ENCODE data around the gene TAF8. TPM values are rescaled to one million over a fixed set of nuclear protein-coding genes. Genes with fewer than 3 reads are reported as not detected.
"Not testable (repeated sequence)": the region's sequence is repeated elsewhere in the genome, so short reads cannot be mapped to it uniquely, and the experiment has no call there.

Gene TAF8
- total RNA-seq (2014; rRNA removed; shearing (Covaris generic)): 17.9 and 19.3 TPM in 2 replicates
- 21.7 and 24.5 TPM in 2 replicates for polyA plus RNA-seq (2015; cell fraction: cytosol; rRNA removed)
- 11.3 and 16.3 TPM in 2 replicates for polyA plus RNA-seq (2015; cell fraction: nucleus; rRNA removed)

- in situ Hi-C loops (cut with HindIII; ENCODE audit: low pct_unique_long_range_greater_than_20kb, low sequenced_read_pairs): no loop called here
- DNase-seq (ENCODE audit: low read depth, low spot score): peak; percentile 90
These were observed at the start of gene TAF8 for GRCh38 chr6:42050297-42051267. TAF8 (plus strand) TSS chr6:42050524; CDS start chr6:42050542, 18 bp downstream.

GRCh38 chr6:42001506-42001905, 48.8 kb upstream of the TAF8 start:
- no peak for DNase-seq (ENCODE audit: low read depth, low spot score)
- in situ Hi-C loops (cut with HindIII; ENCODE audit: low pct_unique_long_range_greater_than_20kb, low sequenced_read_pairs): no loop called here

- DNase-seq (ENCODE audit: low read depth, low spot score); in situ Hi-C loops (cut with HindIII; ENCODE audit: low pct_unique_long_range_greater_than_20kb, low sequenced_read_pairs): not testable (repeated sequence)
These were observed 46.7 kb upstream of the TAF8 start for GRCh38 chr6:42003658-42004057.

- in situ Hi-C loops (cut with HindIII; ENCODE audit: low pct_unique_long_range_greater_than_20kb, low sequenced_read_pairs): no loop called here
These were observed 42.8 kb upstream of the TAF8 start for GRCh38 chr6:42007286-42008137.

GRCh38 chr6:42008138-42008528, 42.2 kb upstream of the TAF8 start:
- in situ Hi-C loops (cut with HindIII; ENCODE audit: low pct_unique_long_range_greater_than_20kb, low sequenced_read_pairs); DNase-seq (ENCODE audit: low read depth, low spot score): not testable (repeated sequence)

More at GRCh38 chr6:42007286-42008137, 42.8 kb upstream of the TAF8 start:
- DNase-seq (ENCODE audit: low read depth, low spot score): peak; percentile 98

GRCh38 chr6:42009844-42010184, 40.5 kb upstream of the TAF8 start:
- DNase-seq (ENCODE audit: low read depth, low spot score): no peak
- in situ Hi-C loops (cut with HindIII; ENCODE audit: low pct_unique_long_range_greater_than_20kb, low sequenced_read_pairs): no loop called here

GRCh38 chr6:42010185-42010891, 40.0 kb upstream of the TAF8 start:
- DNase-seq (ENCODE audit: low read depth, low spot score): peak; percentile 60
- in situ Hi-C loops (cut with HindIII; ENCODE audit: low pct_unique_long_range_greater_than_20kb, low sequenced_read_pairs): no loop called here

GRCh38 chr6:42010909-42011308, 39.4 kb upstream of the TAF8 start:
- DNase-seq (ENCODE audit: low read depth, low spot score): no peak
- in situ Hi-C loops (cut with HindIII; ENCODE audit: low pct_unique_long_range_greater_than_20kb, low sequenced_read_pairs): no loop called here

GRCh38 chr6:42012501-42013133, 37.7 kb upstream of the TAF8 start:
- DNase-seq (ENCODE audit: low read depth, low spot score): no peak
- in situ Hi-C loops (cut with HindIII; ENCODE audit: low pct_unique_long_range_greater_than_20kb, low sequenced_read_pairs): no loop called here

GRCh38 chr6:42013134-42013516, 37.2 kb upstream of the TAF8 start:
- in situ Hi-C loops (cut with HindIII; ENCODE audit: low pct_unique_long_range_greater_than_20kb, low sequenced_read_pairs): no loop called here
- DNase-seq (ENCODE audit: low read depth, low spot score): no peak

GRCh38 chr6:42017021-42017643, 33.2 kb upstream of the TAF8 start:
- peak; percentile 54 for DNase-seq (ENCODE audit: low read depth, low spot score)

GRCh38 chr6:42020967-42021366, 29.4 kb upstream of the TAF8 start:
- DNase-seq (ENCODE audit: low read depth, low spot score): no peak
- in situ Hi-C loops (cut with HindIII; ENCODE audit: low pct_unique_long_range_greater_than_20kb, low sequenced_read_pairs): no loop called here

More at GRCh38 chr6:42017021-42017643, 33.2 kb upstream of the TAF8 start:
- in situ Hi-C loops (cut with HindIII; ENCODE audit: low pct_unique_long_range_greater_than_20kb, low sequenced_read_pairs): no loop called here

GRCh38 chr6:42021847-42022754, 28.2 kb upstream of the TAF8 start:
- in situ Hi-C loops (cut with HindIII; ENCODE audit: low pct_unique_long_range_greater_than_20kb, low sequenced_read_pairs): no loop called here
- no peak for DNase-seq (ENCODE audit: low read depth, low spot score)

GRCh38 chr6:42022755-42023384, 27.5 kb upstream of the TAF8 start:
- no peak for DNase-seq (ENCODE audit: low read depth, low spot score)
- in situ Hi-C loops (cut with HindIII; ENCODE audit: low pct_unique_long_range_greater_than_20kb, low sequenced_read_pairs): no loop called here

- in situ Hi-C loops (cut with HindIII; ENCODE audit: low pct_unique_long_range_greater_than_20kb, low sequenced_read_pairs): no loop called here
These were observed 25.1 kb upstream of the TAF8 start for GRCh38 chr6:42025066-42025844.

More at GRCh38 chr6:42025066-42025844, 25.1 kb upstream of the TAF8 start:
- no peak for DNase-seq (ENCODE audit: low read depth, low spot score)
